A673 (cell line): ENCODE measurements around the gene PBX1. TPM values are rescaled to one million over a fixed set of nuclear protein-coding genes. Genes with fewer than 3 reads are reported as not detected.

ENCODE experiments used
- BruUV-seq: library from RNA; stranded (reverse); fragments of 400-500 nt; replicated peaks from 2 replicates; lab custom pipeline; 2021; lab: Mats Ljungman, UMichigan
- CTCF ChIA-PET: fragments of 300-600 bp; sonication (Branson Sonifier 250); formaldehyde crosslinking; loops from one replicate; lab custom pipeline; 2022; ENCODE audit warnings: antibody characterized with exemption; lab: Charles Lee
- POLR2A ChIA-PET: fragments of 300-600 bp; sonication (Branson Sonifier 250); formaldehyde crosslinking; loops from one replicate; lab custom pipeline; 2022; ENCODE audit warnings: antibody characterized with exemption; ENCODE audit not compliant: low non-redundant PET; lab: Charles Lee
- DNase-seq: peaks from one replicate; pipeline ENCODE4 v3.0.0-alpha.2; 2015; ENCODE audit warnings: low spot score
- H3K27ac ChIP-seq: fragments of 200-600 bp; sonication (generic); 2 replicates; pipeline ENCODE4 v1.5.1; 2016; ENCODE audit warnings: mixed run types, low read depth, mild to moderate bottlenecking, mixed read lengths, antibody characterized with exemption, low read length; ENCODE audit not compliant: poor library complexity, severe bottlenecking
- H3K27me3 ChIP-seq: fragments of 200-600 bp; sonication (generic); replicated peaks from 2 replicates; pipeline ENCODE4 v1.6.1; 2017; ENCODE audit warnings: mixed run types, low read depth, mild to moderate bottlenecking, mixed read lengths, antibody characterized with exemption, low read length; ENCODE audit not compliant: insufficient read depth, poor library complexity
- H3K36me3 ChIP-seq: fragments of 200-600 bp; sonication (generic); 2 replicates; pipeline ENCODE4 v1.6.1; 2016; ENCODE audit warnings: mixed run types, mild to moderate bottlenecking, mixed read lengths, antibody characterized with exemption, low read length; ENCODE audit not compliant: insufficient read depth, poor library complexity, severe bottlenecking
- H3K4me1 ChIP-seq: fragments of 200-600 bp; sonication (generic); 2 replicates; pipeline ENCODE4 v1.6.1; 2017; ENCODE audit warnings: mixed run types, mild to moderate bottlenecking, mixed read lengths, antibody characterized with exemption, low read length; ENCODE audit not compliant: insufficient read depth, poor library complexity, severe bottlenecking
- H3K4me3 ChIP-seq: fragments of 200-600 bp; sonication (generic); 2 replicates; pipeline ENCODE4 v1.5.1; 2016; ENCODE audit warnings: low read depth, mixed run types, mild to moderate bottlenecking, mixed read lengths, low read length; ENCODE audit not compliant: poor library complexity, severe bottlenecking
- H3K9me3 ChIP-seq: fragments of 200-600 bp; sonication (generic); 2 replicates; pipeline ENCODE4 v1.6.1; 2016; ENCODE audit warnings: mixed run types, low read depth, mild to moderate bottlenecking, mixed read lengths, antibody characterized with exemption, low read length; ENCODE audit not compliant: poor library complexity, severe bottlenecking
- EZH2 ChIP-seq: fragments of 200-600 bp; sonication (generic); IDR thresholded peaks from 2 replicates; pipeline ENCODE4 v1.6.1; 2017; ENCODE audit warnings: borderline replicate concordance, low read depth, mild to moderate bottlenecking, mixed read lengths, antibody characterized with exemption, low read length; ENCODE audit not compliant: poor library complexity, severe bottlenecking
- intact Hi-C: fragments of 100-400 bp; cut with micrococcal nuclease; formaldehyde crosslinking; loops from one replicate; pipeline ENCODE4 v1.10.0; 2022; ENCODE audit not compliant: unreplicated experiment
- total RNA-seq: library from RNA; stranded (reverse); gene quantifications from 2 replicates; pipeline ENCODE4 v1.2.3, GENCODE V29; 2021
- TF ChIP-seq, protein P1 (sequence below): fragments of 300-800, 200-600 bp; sonication (generic); conservative IDR thresholded peaks from 2 replicates; pipeline ENCODE4 v1.5.1; 2017; ENCODE audit warnings: low read depth, mild to moderate bottlenecking, antibody characterized with exemption, low read length, moderate library complexity, mixed read lengths

Gene PBX1
- total RNA-seq, 1 experiment from 2014 or later: 51.5 TPM

DNA sequence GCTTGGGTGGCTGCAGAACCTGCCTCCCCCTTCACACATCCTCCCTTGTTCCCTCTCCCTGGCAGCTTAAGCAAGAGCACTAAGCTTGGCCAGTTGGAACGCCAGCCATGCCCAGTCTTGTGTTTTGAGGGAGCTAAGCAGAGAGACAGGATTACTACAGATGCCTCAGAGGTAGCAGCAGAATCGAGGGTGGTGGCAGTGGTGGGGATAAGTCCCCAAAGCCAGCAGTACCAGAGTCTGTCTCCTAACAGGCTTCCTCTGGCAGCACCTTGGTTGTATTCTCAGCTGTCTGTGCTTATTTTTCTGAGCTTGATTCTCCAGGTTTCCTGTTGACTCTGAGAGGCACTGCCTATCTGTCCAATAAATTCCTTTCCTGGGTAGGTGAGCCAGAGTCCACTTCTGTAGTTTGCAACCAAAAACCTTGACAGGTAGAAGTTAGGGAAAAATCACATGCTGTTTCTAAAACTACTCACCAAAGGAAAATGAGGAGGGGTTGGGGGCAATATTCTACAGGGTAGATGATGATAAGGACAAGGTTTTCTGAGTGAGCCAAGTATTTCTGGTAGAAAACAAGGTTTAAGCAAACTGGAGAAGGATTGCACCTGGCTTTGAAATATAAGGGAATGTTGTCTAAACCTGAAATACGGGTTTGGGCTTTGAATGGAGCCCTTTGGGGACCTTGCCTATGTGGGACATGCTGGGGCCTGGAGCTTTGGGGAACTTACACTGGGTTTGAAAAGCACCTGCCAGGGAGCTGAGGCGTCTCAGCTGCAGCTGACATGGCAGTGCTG, 100.8 kb downstream of the PBX1 start:
- no peak overlapping the region for H3K27ac ChIP-seq
- H3K9me3 ChIP-seq: no peaks in the 10 kb centered on the region
- ChIA-PET CTCF (no interaction called here), POLR2A (no interaction called here)
- H3K4me3 ChIP-seq: no peak overlapping the region
- no peak for TF ChIP-seq EZH2
- TF ChIP-seq, protein P1, sequence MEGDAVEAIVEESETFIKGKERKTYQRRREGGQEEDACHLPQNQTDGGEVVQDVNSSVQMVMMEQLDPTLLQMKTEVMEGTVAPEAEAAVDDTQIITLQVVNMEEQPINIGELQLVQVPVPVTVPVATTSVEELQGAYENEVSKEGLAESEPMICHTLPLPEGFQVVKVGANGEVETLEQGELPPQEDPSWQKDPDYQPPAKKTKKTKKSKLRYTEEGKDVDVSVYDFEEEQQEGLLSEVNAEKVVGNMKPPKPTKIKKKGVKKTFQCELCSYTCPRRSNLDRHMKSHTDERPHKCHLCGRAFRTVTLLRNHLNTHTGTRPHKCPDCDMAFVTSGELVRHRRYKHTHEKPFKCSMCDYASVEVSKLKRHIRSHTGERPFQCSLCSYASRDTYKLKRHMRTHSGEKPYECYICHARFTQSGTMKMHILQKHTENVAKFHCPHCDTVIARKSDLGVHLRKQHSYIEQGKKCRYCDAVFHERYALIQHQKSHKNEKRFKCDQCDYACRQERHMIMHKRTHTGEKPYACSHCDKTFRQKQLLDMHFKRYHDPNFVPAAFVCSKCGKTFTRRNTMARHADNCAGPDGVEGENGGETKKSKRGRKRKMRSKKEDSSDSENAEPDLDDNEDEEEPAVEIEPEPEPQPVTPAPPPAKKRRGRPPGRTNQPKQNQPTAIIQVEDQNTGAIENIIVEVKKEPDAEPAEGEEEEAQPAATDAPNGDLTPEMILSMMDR: no peak
- H3K4me1 ChIP-seq: peaks cover 11% of the 10 kb centered on the region
- no peaks in the 10 kb centered on the region for H3K36me3 ChIP-seq
- no peak for DNase-seq
- intact Hi-C loops: no loop called here
- no peaks in the 10 kb centered on the region for H3K27me3 ChIP-seq
- no TSS peak for BruUV-seq

DNA sequence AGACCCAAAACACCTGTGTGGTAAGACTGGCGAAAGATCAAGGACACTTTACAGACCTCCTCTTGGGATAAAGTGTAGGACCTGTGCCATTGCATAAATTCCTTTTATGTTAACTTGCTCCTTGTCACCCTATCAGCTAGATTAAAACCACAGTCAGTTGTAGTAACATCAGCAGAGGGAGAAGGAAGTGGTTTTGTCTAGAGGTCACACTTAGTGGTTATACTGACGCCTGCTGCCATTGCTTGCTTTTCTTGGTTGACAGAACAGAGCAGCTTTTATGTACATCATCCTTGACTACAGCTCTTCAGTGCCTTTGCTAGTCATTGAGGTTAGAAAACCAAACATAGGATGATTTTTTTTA, 101.4 kb downstream of the PBX1 start:
- Histone ChIP-seq H3K9me3 (no peaks in the 10 kb centered on the region), H3K4me1 (peaks cover 11% of the 10 kb centered on the region), H3K27ac (no peak overlapping the region), H3K4me3 (no peak overlapping the region), H3K36me3 (no peaks in the 10 kb centered on the region), H3K27me3 (no peaks in the 10 kb centered on the region)
- no TSS peak for BruUV-seq
- CTCF ChIA-PET: no interaction called here
- no peak for DNase-seq
- POLR2A ChIA-PET: no interaction called here
- intact Hi-C loops: no loop called here
- TF ChIP-seq, protein P1: no peak
- TF ChIP-seq EZH2: no peak

DNA sequence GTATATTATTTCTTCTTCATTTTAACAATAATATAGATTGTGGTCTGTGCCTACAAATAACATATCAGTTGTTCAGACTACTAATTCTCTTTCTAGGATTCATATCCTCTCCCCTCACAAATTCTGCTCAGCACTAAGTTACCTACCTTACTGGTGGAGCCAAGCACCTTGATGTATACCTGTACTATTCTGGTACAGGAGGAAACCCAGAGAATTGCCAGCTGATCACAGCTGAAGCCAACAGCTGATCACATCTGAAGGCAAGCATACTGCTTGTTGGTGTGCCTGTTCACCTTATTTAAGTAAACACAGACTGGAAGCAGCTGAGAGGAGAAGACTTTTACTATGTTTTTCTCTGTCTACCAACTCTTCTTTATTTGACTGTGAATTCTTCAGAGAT, 101.8 kb downstream of the PBX1 start:
- no peaks in the 10 kb centered on the region for H3K36me3 ChIP-seq
- BruUV-seq: no TSS peak
- H3K4me3 ChIP-seq: no peak overlapping the region
- H3K27ac ChIP-seq: no peak overlapping the region
- no peaks in the 10 kb centered on the region for H3K9me3 ChIP-seq
- intact Hi-C loops: no loop called here
- no peak for DNase-seq
- POLR2A ChIA-PET: no interaction called here
- TF ChIP-seq, protein P1: no peak
- TF ChIP-seq EZH2: no peak
- H3K27me3 ChIP-seq: no peaks in the 10 kb centered on the region
- CTCF ChIA-PET: no interaction called here
- H3K4me1 ChIP-seq: peaks cover 11% of the 10 kb centered on the region
